ENCODE data around the gene GPR180. TPM values are rescaled to one million over a fixed set of nuclear protein-coding genes. Genes with fewer than 3 reads are reported as not detected.

GPR180 gene
- total and polyA plus RNA-seq, 2 experiments from 2014 or later, result 3.7 to 9.5 TPM

DNA sequence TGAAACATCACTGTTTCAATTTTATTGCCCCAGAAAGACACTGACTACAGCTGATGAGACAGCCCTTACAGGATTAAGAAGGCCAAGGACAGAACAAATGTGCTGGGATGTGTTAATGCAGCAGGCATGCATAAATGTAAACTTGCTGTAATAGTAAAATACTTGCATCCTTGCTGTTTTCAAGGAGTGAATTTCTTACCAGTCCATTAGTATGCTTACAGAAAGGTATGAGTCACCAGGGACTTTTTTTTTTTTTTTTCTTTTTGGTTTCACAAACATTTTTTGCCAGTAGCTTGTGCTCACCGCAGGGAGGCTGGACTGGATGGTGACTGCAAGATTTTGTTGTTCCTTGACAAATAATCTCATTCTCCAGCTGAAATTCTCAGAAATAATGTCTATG lies 55.1 kb downstream of the GPR180 start:
- H3K4me3 ChIP-seq, result no peak overlapping the region
- no peak for ATAC-seq
- H3K79me2 ChIP-seq (replicated peaks; ENCODE audit: insufficient read depth), result no peaks in the 10 kb centered on the region
- no peak overlapping the region for H3K4me2 ChIP-seq
- no peak overlapping the region for H3K4me3 Mint-ChIP-seq
- H3K27ac Mint-ChIP-seq, result no peak overlapping the region
- H3K36me3 Mint-ChIP-seq (ENCODE audit: low read depth), result peaks cover 7% of the 10 kb centered on the region; the same call in 1 of the 3 replicates
- H3K27me3 Mint-ChIP-seq (ENCODE audit: insufficient read depth, low read depth, poor library complexity), result peaks cover 6% of the 10 kb centered on the region
- H3K27ac ChIP-seq (ENCODE audit: low read depth), result no peak overlapping the region
- TF ChIP-seq POLR2AphosphoS5 (IDR thresholded peaks at IDR 0.05; ENCODE audit: low read depth), result no peak
- no peak for TF ChIP-seq CREB1 (CRISPR knock-in tag; IDR thresholded peaks at IDR 0.05; ENCODE audit: low read depth)
- TF ChIP-seq, protein P1, sequence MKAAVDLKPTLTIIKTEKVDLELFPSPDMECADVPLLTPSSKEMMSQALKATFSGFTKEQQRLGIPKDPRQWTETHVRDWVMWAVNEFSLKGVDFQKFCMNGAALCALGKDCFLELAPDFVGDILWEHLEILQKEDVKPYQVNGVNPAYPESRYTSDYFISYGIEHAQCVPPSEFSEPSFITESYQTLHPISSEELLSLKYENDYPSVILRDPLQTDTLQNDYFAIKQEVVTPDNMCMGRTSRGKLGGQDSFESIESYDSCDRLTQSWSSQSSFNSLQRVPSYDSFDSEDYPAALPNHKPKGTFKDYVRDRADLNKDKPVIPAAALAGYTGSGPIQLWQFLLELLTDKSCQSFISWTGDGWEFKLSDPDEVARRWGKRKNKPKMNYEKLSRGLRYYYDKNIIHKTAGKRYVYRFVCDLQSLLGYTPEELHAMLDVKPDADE (IDR thresholded peaks at IDR 0.05), result no peak
- TF ChIP-seq, protein P2, sequence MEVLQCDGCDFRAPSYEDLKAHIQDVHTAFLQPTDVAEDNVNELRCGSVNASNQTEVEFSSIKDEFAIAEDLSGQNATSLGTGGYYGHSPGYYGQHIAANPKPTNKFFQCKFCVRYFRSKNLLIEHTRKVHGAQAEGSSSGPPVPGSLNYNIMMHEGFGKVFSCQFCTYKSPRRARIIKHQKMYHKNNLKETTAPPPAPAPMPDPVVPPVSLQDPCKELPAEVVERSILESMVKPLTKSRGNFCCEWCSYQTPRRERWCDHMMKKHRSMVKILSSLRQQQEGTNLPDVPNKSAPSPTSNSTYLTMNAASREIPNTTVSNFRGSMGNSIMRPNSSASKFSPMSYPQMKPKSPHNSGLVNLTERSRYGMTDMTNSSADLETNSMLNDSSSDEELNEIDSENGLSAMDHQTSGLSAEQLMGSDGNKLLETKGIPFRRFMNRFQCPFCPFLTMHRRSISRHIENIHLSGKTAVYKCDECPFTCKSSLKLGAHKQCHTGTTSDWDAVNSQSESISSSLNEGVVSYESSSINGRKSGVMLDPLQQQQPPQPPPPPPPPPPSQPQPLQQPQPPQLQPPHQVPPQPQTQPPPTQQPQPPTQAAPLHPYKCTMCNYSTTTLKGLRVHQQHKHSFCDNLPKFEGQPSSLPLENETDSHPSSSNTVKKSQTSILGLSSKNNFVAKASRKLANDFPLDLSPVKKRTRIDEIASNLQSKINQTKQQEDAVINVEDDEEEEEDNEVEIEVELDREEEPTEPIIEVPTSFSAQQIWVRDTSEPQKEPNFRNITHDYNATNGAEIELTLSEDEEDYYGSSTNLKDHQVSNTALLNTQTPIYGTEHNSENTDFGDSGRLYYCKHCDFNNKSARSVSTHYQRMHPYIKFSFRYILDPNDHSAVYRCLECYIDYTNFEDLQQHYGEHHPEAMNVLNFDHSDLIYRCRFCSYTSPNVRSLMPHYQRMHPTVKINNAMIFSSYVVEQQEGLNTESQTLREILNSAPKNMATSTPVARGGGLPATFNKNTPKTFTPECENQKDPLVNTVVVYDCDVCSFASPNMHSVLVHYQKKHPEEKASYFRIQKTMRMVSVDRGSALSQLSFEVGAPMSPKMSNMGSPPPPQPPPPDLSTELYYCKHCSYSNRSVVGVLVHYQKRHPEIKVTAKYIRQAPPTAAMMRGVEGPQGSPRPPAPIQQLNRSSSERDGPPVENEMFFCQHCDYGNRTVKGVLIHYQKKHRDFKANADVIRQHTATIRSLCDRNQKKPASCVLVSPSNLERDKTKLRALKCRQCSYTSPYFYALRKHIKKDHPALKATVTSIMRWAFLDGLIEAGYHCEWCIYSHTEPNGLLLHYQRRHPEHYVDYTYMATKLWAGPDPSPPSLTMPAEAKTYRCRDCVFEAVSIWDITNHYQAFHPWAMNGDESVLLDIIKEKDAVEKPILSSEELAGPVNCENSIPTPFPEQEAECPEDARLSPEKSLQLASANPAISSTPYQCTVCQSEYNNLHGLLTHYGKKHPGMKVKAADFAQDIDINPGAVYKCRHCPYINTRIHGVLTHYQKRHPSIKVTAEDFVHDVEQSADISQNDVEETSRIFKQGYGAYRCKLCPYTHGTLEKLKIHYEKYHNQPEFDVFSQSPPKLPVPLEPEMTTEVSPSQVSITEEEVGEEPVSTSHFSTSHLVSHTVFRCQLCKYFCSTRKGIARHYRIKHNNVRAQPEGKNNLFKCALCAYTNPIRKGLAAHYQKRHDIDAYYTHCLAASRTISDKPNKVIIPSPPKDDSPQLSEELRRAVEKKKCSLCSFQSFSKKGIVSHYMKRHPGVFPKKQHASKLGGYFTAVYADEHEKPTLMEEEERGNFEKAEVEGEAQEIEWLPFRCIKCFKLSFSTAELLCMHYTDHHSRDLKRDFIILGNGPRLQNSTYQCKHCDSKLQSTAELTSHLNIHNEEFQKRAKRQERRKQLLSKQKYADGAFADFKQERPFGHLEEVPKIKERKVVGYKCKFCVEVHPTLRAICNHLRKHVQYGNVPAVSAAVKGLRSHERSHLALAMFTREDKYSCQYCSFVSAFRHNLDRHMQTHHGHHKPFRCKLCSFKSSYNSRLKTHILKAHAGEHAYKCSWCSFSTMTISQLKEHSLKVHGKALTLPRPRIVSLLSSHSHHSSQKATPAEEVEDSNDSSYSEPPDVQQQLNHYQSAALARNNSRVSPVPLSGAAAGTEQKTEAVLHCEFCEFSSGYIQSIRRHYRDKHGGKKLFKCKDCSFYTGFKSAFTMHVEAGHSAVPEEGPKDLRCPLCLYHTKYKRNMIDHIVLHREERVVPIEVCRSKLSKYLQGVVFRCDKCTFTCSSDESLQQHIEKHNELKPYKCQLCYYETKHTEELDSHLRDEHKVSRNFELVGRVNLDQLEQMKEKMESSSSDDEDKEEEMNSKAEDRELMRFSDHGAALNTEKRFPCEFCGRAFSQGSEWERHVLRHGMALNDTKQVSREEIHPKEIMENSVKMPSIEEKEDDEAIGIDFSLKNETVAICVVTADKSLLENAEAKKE (CRISPR knock-in tag; IDR thresholded peaks at IDR 0.05), result no peak
- no peak for TF ChIP-seq EZH2phosphoT487 (IDR thresholded peaks at IDR 0.05; ENCODE audit: unreplicated experiment)
- TF ChIP-seq EZH2 (IDR thresholded peaks at IDR 0.05; ENCODE audit: low read depth, unreplicated experiment), result no peak
- TF ChIP-seq, protein P3, sequence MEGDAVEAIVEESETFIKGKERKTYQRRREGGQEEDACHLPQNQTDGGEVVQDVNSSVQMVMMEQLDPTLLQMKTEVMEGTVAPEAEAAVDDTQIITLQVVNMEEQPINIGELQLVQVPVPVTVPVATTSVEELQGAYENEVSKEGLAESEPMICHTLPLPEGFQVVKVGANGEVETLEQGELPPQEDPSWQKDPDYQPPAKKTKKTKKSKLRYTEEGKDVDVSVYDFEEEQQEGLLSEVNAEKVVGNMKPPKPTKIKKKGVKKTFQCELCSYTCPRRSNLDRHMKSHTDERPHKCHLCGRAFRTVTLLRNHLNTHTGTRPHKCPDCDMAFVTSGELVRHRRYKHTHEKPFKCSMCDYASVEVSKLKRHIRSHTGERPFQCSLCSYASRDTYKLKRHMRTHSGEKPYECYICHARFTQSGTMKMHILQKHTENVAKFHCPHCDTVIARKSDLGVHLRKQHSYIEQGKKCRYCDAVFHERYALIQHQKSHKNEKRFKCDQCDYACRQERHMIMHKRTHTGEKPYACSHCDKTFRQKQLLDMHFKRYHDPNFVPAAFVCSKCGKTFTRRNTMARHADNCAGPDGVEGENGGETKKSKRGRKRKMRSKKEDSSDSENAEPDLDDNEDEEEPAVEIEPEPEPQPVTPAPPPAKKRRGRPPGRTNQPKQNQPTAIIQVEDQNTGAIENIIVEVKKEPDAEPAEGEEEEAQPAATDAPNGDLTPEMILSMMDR (conservative IDR thresholded peaks at IDR 0.05; ENCODE audit: low read depth in 2 of 2), result no peak
- TF ChIP-seq ZNF114 (CRISPR knock-in tag; IDR thresholded peaks at IDR 0.05), result no peak
- TF ChIP-seq JUNB (IDR thresholded peaks at IDR 0.05; ENCODE audit: unreplicated experiment), result no peak
- TF ChIP-seq NANOG (IDR thresholded peaks at IDR 0.05; ENCODE audit: borderline replicate concordance), result no peak
- no peak for TF ChIP-seq STAT1 (IDR thresholded peaks at IDR 0.05; ENCODE audit: unreplicated experiment)
- TF ChIP-seq, protein P4, sequence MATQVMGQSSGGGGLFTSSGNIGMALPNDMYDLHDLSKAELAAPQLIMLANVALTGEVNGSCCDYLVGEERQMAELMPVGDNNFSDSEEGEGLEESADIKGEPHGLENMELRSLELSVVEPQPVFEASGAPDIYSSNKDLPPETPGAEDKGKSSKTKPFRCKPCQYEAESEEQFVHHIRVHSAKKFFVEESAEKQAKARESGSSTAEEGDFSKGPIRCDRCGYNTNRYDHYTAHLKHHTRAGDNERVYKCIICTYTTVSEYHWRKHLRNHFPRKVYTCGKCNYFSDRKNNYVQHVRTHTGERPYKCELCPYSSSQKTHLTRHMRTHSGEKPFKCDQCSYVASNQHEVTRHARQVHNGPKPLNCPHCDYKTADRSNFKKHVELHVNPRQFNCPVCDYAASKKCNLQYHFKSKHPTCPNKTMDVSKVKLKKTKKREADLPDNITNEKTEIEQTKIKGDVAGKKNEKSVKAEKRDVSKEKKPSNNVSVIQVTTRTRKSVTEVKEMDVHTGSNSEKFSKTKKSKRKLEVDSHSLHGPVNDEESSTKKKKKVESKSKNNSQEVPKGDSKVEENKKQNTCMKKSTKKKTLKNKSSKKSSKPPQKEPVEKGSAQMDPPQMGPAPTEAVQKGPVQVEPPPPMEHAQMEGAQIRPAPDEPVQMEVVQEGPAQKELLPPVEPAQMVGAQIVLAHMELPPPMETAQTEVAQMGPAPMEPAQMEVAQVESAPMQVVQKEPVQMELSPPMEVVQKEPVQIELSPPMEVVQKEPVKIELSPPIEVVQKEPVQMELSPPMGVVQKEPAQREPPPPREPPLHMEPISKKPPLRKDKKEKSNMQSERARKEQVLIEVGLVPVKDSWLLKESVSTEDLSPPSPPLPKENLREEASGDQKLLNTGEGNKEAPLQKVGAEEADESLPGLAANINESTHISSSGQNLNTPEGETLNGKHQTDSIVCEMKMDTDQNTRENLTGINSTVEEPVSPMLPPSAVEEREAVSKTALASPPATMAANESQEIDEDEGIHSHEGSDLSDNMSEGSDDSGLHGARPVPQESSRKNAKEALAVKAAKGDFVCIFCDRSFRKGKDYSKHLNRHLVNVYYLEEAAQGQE (IDR thresholded peaks at IDR 0.05; ENCODE audit: unreplicated experiment), result no peak
- TF ChIP-seq ZNF331 (CRISPR knock-in tag; IDR thresholded peaks at IDR 0.05; ENCODE audit: low read depth), result no peak
- DNase-seq (ENCODE audit: low spot score), result peak; percentile 6
- peaks cover 2% of the 10 kb centered on the region; the same call in 1 of the 2 replicates for H3K4me1 ChIP-seq (ENCODE audit: insufficient read depth)
- no peak overlapping the region for H2AFZ ChIP-seq
- H3K4me1 Mint-ChIP-seq, result peaks cover 17% of the 10 kb centered on the region
- H3F3A ChIP-seq (replicated peaks; ENCODE audit: low read depth), result no peaks in the 10 kb centered on the region
- H3K36me3 ChIP-seq (ENCODE audit: insufficient read depth), result no peaks in the 10 kb centered on the region
- no peaks in the 10 kb centered on the region for H4K20me1 ChIP-seq (replicated peaks; ENCODE audit: insufficient read depth)
- no peaks in the 10 kb centered on the region for H3K27me3 ChIP-seq (ENCODE audit: insufficient read depth)
- H3K9me3 Mint-ChIP-seq, result peaks cover 8% of the 10 kb centered on the region
- H3K9me2 ChIP-seq (ENCODE audit: insufficient read depth), result no peaks in the 10 kb centered on the region
